Activated naive CD4-positive, alpha-beta T cell treated with anti-CD3 and anti-CD28 coated beads, Interleukin-2, amount 10 ng/mL, durations not matched to agents 7 days and 5 days (primary cell): ENCODE data around the gene TMEM18.

Experiments
- CTCF ChIA-PET: fragments of 350-600 bp; sonication (Branson Sonifier 250); formaldehyde crosslinking; loops from one replicate; lab custom pipeline; 2021; ENCODE audit warnings: antibody characterized with exemption; lab: Charles Lee
- DNase-seq: peaks from one replicate; pipeline ENCODE4 v3.0.0-alpha.2; 2020
- H3K27ac Mint-ChIP-seq: one replicate; pipeline ENCODE4 v1.8.0; 2021; ENCODE audit warnings: mild to moderate bottlenecking, moderate library complexity, mixed read lengths
- H3K27me3 Mint-ChIP-seq: one replicate; pipeline ENCODE4 v1.8.0; 2021; ENCODE audit warnings: mild to moderate bottlenecking, mixed read lengths
- H3K36me3 Mint-ChIP-seq: one replicate; pipeline ENCODE4 v1.8.0; 2021; ENCODE audit warnings: mixed read lengths
- H3K4me1 Mint-ChIP-seq: one replicate; pipeline ENCODE4 v1.8.0; 2021; ENCODE audit warnings: mixed read lengths
- H3K4me3 Mint-ChIP-seq: one replicate; pipeline ENCODE4 v1.8.0; 2021; ENCODE audit warnings: mild to moderate bottlenecking, moderate library complexity, mixed read lengths
- H3K9me3 Mint-ChIP-seq: one replicate; pipeline ENCODE4 v1.8.0; 2021; ENCODE audit warnings: mixed read lengths

The TMEM18 gene

DNA sequence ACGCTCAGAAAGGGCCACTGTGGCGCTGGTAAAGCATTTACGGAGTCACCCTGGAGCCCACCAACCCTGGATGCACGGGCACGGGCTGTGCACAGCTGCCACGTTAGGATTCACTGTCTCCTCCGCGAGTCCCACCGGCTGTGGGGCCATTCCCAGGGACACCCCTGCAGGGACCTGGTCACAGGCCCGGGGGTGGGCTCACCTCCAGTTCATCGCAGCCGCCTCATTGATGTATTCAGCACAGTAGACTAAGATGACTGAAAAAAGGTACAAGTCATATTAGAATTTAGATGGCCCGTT is 4.7 kb downstream of the TMEM18 start:
- CTCF ChIA-PET, result no interaction called here
- no peak overlapping the region for H3K4me3 Mint-ChIP-seq
- H3K36me3 Mint-ChIP-seq, result peaks cover 46% of the 10 kb centered on the region
- no peak for DNase-seq
- H3K4me1 Mint-ChIP-seq, result peaks cover 32% of the 10 kb centered on the region
- no peak overlapping the region for H3K27ac Mint-ChIP-seq
- no peaks in the 10 kb centered on the region for H3K9me3 Mint-ChIP-seq
- no peaks in the 10 kb centered on the region for H3K27me3 Mint-ChIP-seq

DNA sequence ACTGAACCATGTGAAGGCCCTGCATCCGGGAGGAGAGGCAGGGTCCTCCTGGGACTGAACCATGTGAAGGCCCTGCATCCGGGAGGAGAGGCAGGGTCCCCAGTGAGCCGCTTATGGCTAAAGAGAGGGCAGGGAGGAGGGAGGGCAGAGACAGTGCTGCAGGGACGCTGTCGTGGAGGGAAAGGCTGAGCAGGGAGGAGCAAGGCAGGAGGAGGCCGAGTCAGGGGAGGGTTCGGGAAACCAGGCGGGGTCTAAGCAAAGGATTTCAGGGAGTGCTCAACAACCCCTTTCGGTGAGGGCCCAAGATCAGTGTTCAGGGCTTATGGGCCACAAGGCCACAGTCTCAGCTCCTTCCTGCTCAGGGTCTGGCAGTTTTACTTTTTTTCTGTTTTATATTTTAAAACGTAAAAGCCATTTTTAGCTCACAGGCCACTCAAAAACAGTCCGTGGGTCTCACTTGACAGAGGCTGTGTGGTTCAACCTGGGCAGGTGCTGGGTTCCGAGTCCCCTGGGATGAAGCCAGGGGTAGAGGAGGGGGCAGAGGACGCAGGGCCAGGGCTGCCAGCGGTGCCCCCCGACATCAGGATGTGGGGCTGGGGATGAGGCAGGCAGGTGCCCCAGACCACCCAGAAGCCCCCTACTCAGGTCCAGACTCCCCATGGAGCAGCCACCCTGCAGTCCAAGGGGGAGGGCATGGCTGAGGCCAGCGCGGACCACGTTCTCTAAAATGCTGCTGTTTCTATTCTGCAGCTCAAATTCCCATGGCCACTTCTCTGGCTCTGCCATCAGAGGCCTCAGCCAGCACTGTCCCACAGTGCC is 5.2 kb downstream of the TMEM18 start:
- DNase-seq, result no peak
- peaks cover 49% of the 10 kb centered on the region for H3K36me3 Mint-ChIP-seq
- H3K9me3 Mint-ChIP-seq, result no peaks in the 10 kb centered on the region
- H3K27ac Mint-ChIP-seq, result no peak overlapping the region
- CTCF ChIA-PET, result no interaction called here
- no peak overlapping the region for H3K4me3 Mint-ChIP-seq
- no peaks in the 10 kb centered on the region for H3K27me3 Mint-ChIP-seq
- H3K4me1 Mint-ChIP-seq, result peaks cover 32% of the 10 kb centered on the region

DNA sequence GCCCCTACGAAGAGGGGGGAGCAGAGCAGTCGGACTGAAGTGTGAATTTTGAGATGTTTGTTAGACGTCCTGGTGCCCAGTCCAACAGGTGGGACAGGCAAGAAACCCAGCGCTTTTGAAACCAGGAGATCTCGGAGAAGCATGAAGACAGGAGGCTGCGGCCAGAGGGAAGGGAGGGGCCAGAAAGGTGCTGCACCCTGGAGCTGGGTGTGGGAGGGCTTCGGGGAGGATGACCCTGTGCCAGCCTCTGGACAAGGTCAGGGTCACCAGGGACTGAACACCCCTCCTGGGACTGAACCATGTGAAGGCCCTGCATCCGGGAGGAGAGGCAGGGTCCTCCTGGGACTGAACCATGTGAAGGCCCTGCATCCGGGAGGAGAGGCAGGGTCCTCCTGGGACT is 6.1 kb downstream of the TMEM18 start:
- H3K4me3 Mint-ChIP-seq, result no peak overlapping the region
- CTCF ChIA-PET, result no interaction called here
- no peak for DNase-seq
- no peak overlapping the region for H3K27ac Mint-ChIP-seq
- H3K9me3 Mint-ChIP-seq, result peaks cover 3% of the 10 kb centered on the region
- peaks cover 25% of the 10 kb centered on the region for H3K4me1 Mint-ChIP-seq
- peaks cover 58% of the 10 kb centered on the region for H3K36me3 Mint-ChIP-seq
- no peaks in the 10 kb centered on the region for H3K27me3 Mint-ChIP-seq

DNA sequence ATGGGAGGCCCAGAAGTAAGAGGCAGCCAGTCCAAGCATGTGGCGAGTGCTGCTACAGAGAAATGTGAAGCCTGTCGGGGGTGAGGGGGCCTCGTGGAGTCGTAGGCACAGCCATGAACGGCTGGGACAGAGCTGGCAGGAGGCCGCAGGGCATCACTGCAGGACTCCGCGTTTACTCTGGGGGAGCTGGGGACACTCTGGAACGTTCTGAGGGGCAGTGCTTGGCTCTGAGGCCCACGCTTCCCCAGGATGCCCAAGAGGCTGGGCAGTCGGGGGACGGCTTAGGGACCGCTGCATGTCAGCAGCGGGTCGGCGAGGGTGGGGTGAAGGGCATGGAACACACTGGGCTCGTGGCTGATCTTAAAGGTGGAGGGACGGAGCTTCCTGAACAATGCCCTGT is 6.6 kb downstream of the TMEM18 start:
- no peak overlapping the region for H3K4me3 Mint-ChIP-seq
- no peaks in the 10 kb centered on the region for H3K27me3 Mint-ChIP-seq
- H3K4me1 Mint-ChIP-seq, result peaks cover 22% of the 10 kb centered on the region
- H3K9me3 Mint-ChIP-seq, result peaks cover 6% of the 10 kb centered on the region
- CTCF ChIA-PET, result no interaction called here
- no peak overlapping the region for H3K27ac Mint-ChIP-seq
- peaks cover 62% of the 10 kb centered on the region for H3K36me3 Mint-ChIP-seq
- no peak for DNase-seq

DNA sequence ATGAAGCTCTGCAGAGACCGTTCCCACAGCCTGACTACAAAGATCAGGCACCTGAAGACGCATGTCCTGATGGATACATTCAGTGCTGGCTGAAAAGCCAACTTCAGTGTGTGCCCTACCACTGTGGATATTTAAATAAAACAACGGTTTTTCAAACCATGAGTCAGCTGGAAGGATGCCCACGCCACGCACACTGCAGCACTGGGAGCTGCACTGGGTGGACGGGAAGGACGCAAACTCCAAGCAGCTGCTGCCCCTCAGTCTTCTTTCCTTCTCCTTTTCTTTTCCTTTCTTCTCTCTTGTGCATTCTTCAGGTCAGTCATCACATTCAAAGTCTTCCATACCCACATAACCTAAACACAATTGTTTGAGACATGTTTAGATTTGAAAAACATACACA is 7.9 kb downstream of the TMEM18 start:
- no peak overlapping the region for H3K4me3 Mint-ChIP-seq
- H3K36me3 Mint-ChIP-seq, result peaks cover 64% of the 10 kb centered on the region
- peaks cover 14% of the 10 kb centered on the region for H3K4me1 Mint-ChIP-seq
- DNase-seq, result no peak
- peaks cover 16% of the 10 kb centered on the region for H3K9me3 Mint-ChIP-seq
- no peak overlapping the region for H3K27ac Mint-ChIP-seq
- CTCF ChIA-PET, result no interaction called here
- no peaks in the 10 kb centered on the region for H3K27me3 Mint-ChIP-seq

DNA sequence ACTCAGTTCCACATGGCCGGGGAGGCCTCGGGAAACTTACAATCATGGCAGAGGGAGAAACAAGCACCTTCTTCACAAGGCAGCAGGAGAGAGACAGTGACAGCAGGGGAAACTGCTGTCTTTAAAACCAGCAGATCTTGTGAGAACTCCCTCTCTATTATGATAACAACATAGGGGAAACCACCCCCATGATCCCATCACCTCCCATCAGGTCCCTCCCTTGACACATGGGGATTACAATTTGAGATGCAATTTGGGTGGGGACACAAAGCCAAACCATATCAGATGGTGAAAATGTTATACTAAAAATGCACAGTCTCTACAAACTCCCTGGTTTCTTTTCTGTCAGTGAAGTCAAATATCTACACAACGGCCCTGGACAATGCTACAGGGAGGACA is 9.2 kb downstream of the TMEM18 start:
- peaks cover 16% of the 10 kb centered on the region for H3K9me3 Mint-ChIP-seq
- no peak for DNase-seq
- peaks cover 72% of the 10 kb centered on the region for H3K36me3 Mint-ChIP-seq
- H3K27ac Mint-ChIP-seq, result no peak overlapping the region
- H3K27me3 Mint-ChIP-seq, result no peaks in the 10 kb centered on the region
- H3K4me1 Mint-ChIP-seq, result peaks cover 17% of the 10 kb centered on the region
- no peak overlapping the region for H3K4me3 Mint-ChIP-seq
- CTCF ChIA-PET, result no interaction called here

DNA sequence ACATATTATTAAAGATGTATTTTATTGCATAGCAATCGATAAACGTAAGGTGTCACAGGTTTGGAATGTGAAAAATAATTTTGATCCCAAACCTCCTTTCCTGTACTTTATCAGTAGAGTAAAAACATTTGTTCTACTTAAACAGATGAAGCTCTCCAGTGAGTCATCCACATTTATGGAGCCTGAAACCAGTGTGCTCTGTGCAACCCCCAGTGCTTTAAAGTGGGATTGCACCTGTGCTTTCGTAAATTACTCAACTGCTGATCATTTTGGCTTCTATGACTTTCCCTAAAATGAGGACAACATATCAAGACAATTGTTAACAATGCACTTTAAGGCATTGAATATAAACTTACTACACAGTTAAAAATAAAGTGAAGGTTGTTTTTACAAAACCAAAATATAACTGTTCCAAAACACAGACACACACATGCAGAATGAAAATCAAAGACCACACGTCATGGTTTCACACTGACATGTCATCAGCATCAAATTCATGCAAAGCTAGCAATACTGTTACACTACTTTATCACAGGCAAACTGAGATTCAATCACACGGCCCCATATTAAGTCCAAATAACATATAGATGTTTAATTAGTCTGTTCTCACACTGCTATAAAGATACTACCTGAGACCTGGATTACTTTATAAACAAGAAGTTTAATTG is 9.7 kb downstream of the TMEM18 start:
- H3K27me3 Mint-ChIP-seq, result no peaks in the 10 kb centered on the region
- H3K4me1 Mint-ChIP-seq, result peaks cover 20% of the 10 kb centered on the region
- H3K4me3 Mint-ChIP-seq, result no peak overlapping the region
- peaks cover 16% of the 10 kb centered on the region for H3K9me3 Mint-ChIP-seq
- H3K36me3 Mint-ChIP-seq, result peaks cover 68% of the 10 kb centered on the region
- H3K27ac Mint-ChIP-seq, result no peak overlapping the region
- no peak for DNase-seq
- CTCF ChIA-PET, result interaction anchor here (0.7 to 2.1 kb wide), 4 partner anchors 10 to 31 kb away, joined by 3 to 8 read pairs (median 3); partner anchors contain the start of gene TMEM18

DNA sequence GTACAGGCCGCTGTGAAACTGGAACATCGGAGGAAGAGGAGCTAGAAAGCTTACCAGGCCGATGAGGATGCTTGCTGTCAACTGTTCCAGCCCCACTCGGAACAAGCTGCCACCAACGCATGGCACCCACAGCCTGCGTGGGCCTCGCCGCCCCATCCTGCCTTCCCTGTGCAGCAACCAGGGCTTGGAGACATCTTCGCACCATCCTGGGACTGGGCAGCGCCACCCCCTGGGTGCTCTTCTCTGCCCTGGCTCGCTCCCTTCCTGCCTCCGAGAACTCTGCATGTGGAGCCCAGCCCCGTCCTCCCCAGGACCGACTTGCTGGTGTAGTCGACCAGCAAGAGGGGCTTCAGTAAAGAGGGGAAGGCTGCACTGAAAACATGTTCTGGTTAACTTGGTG is 10.8 kb downstream of the TMEM18 start:
- no peak overlapping the region for H3K27ac Mint-ChIP-seq
- H3K4me3 Mint-ChIP-seq, result no peak overlapping the region
- CTCF ChIA-PET, result interaction anchor here (0.8 to 2.1 kb wide), 4 partner anchors 9 to 427 kb away, joined by 3 to 8 read pairs (median 4); no protein-coding TSS in a partner anchor
- no peak for DNase-seq
- peaks cover 29% of the 10 kb centered on the region for H3K4me1 Mint-ChIP-seq
- no peaks in the 10 kb centered on the region for H3K27me3 Mint-ChIP-seq
- peaks cover 16% of the 10 kb centered on the region for H3K9me3 Mint-ChIP-seq
- H3K36me3 Mint-ChIP-seq, result peaks cover 68% of the 10 kb centered on the region

DNA sequence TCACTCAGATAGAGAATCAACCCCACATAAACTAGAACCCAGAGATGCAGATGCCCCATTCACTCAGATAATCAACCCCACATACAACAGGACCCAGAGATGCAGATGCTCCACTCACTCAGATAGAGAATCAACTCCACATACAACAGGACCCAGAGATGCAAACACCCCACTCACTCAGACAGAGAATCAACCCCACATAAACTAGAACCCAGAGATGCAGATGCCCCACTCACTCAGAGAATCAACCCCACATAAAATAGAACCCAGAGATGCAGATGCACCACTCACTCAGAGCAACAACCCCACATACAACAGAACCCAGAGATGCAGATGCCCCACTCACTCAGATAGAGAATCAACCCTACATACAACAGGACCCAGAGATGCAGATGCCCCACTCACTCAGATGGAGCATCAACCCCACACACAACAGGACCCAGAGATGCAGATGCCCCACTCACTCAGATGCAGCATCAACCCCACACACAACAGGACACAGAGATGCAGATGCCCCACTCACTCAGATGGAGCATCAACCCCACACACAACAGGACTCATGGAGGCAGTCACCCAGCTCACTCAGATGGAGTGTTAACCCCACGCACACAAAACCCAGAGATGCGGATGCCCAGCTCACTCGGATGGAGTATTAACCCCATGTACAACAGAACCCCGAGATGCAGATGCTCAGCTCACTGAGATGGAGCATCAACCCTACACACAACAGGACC is 11.7 kb downstream of the TMEM18 start:
- H3K4me3 Mint-ChIP-seq, result no peak overlapping the region
- DNase-seq, result no peak
- H3K27me3 Mint-ChIP-seq, result peaks cover 2% of the 10 kb centered on the region
- peaks cover 30% of the 10 kb centered on the region for H3K4me1 Mint-ChIP-seq
- no peak overlapping the region for H3K27ac Mint-ChIP-seq
- H3K9me3 Mint-ChIP-seq, result peaks cover 16% of the 10 kb centered on the region
- peaks cover 62% of the 10 kb centered on the region for H3K36me3 Mint-ChIP-seq
- CTCF ChIA-PET, result interaction anchor here (0.8 to 2.1 kb wide), 3 partner anchors 10 to 426 kb away, joined by 3 to 8 read pairs (median 4); no protein-coding TSS in a partner anchor

DNA sequence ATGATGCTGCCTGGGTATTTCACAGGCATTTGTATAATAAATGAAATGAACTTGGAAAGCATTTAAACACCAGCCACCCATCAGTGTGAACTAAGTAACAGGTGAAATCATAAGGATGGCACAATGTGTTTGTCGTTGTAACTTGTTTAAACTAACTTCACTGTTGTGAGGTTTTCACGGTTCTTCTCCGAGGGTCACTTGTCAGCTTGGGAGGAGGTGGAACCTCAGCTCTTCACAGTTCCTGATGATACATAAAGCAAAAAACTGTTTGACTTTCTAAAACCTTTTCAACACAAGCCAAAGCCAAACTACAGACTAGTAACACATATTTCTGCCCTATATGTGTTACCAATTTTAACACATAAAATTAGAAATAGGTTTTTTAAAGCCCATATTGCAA is 13.1 kb downstream of the TMEM18 start:
- Mint-ChIP-seq H3K4me3 (no peak overlapping the region), H3K36me3 (peaks cover 49% of the 10 kb centered on the region), H3K27ac (no peak overlapping the region), H3K27me3 (peaks cover 9% of the 10 kb centered on the region), H3K4me1 (peaks cover 30% of the 10 kb centered on the region), H3K9me3 (peaks cover 16% of the 10 kb centered on the region)
- CTCF ChIA-PET, result interaction anchor here (1.4 kb wide), 1 partner anchor 11 kb away, joined by 3 read pairs; no protein-coding TSS in a partner anchor
- no peak for DNase-seq

DNA sequence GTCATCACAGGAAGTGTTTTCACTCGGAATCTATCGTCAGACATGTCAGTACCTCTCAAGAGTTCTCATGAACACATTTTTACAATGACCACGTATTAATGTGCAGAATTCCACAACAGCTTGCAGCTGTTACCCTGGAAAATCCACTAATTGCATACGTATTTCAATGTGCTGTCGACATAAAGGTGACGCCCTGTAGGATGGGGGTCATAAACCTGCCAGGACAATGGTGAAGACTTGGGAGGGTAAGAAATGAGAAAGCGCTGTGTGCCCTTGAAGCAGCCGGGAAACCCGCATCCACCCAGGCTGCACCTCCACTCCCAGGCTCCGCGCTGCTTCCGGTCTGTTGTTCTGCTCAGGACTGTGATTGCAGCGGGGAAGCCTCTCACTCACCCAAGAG is 14.0 kb downstream of the TMEM18 start:
- no peak for DNase-seq
- peaks cover 16% of the 10 kb centered on the region for H3K27me3 Mint-ChIP-seq
- H3K27ac Mint-ChIP-seq, result no peak overlapping the region
- H3K4me1 Mint-ChIP-seq, result peaks cover 30% of the 10 kb centered on the region
- peaks cover 43% of the 10 kb centered on the region for H3K36me3 Mint-ChIP-seq
- CTCF ChIA-PET, result interaction anchor here (0.9 to 1.4 kb wide), 3 partner anchors 10 to 78 kb away, joined by 3 to 4 read pairs (median 3); no protein-coding TSS in a partner anchor
- no peak overlapping the region for H3K4me3 Mint-ChIP-seq
- peaks cover 16% of the 10 kb centered on the region for H3K9me3 Mint-ChIP-seq

DNA sequence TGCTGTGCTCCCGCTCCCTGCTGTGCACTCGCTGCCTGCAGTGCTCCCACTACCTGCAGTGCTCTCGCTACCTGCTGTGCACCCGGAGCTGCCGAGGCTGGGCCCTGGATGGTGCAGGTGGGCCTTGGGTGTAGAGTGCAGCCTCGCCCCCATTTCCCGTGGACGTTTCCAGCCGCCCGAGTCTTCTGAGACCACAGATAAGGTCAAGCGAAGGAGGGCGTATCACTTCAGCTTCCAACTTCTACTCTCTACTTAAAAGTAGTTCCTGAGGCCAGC is 15.9 kb downstream of the TMEM18 start:
- Mint-ChIP-seq H3K4me1 (peaks cover 42% of the 10 kb centered on the region), H3K4me3 (no peak overlapping the region), H3K9me3 (peaks cover 13% of the 10 kb centered on the region), H3K27me3 (peaks cover 22% of the 10 kb centered on the region), H3K36me3 (peaks cover 27% of the 10 kb centered on the region), H3K27ac (no peak overlapping the region)
- no peak for DNase-seq
- CTCF ChIA-PET, result no interaction called here

DNA sequence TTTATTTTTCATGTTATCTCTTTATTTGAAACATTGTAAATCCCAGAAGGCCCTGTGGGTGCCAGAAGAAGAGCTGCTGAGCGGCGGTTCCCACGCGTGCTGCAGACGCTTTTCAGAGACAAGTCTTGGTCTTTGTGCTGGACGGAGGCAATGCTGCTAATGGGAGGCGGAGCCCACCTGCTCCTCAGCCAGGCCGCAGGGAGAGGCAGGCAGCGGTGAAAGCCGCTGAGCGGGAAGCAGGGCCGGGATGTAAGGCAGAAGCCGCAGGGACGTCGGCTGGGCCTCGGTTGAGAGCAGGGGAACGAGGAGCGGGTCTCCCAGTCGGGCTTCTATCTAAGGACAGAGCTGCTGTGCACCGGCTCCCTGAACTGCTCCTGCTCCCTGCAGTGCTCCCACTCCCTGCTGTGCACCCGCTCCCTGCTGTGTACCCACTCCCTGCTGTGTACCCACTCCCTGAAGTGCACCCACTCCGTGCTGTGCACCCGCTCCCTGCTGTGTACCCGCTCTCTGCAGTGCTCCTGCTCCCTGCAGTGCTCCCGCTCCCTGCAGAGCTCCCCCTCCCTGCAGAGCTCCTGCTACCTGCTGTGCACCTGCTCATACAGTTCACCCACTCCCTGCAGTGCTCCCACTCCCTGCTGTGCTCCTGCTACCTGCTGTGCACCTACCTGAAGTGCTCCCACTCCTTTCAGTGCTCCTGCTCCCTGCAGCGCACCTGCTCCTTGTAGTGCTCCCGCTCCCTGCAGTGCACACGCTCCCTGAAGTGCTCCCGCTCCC is 16.4 kb downstream of the TMEM18 start:
- no peak for DNase-seq
- CTCF ChIA-PET, result no interaction called here
- Mint-ChIP-seq H3K4me1 (peaks cover 46% of the 10 kb centered on the region), H3K27me3 (peaks cover 22% of the 10 kb centered on the region), H3K27ac (no peak overlapping the region), H3K4me3 (no peak overlapping the region), H3K9me3 (peaks cover 11% of the 10 kb centered on the region), H3K36me3 (peaks cover 22% of the 10 kb centered on the region)

DNA sequence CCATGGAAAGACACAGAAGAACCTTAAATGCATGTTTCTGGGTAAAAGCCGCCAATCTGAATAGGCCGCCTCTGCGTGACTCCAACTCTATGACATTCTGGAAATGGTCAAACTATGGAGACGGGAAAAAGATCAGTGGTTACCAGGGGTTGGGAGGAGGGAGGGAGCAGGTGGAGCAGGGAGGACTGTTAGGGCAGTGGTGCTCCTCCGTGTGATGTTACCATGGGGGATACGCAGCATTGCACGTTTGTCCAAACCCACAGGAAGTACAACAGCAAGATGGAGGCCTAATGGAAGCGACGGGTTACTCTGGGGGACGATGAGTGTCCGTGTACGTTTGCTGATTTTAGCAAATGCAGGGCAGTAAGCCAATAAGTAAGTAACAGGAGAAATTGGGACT is 17.2 kb downstream of the TMEM18 start:
- no peak overlapping the region for H3K4me3 Mint-ChIP-seq
- DNase-seq, result no peak
- H3K27ac Mint-ChIP-seq, result no peak overlapping the region
- CTCF ChIA-PET, result no interaction called here
- peaks cover 14% of the 10 kb centered on the region for H3K36me3 Mint-ChIP-seq
- H3K27me3 Mint-ChIP-seq, result peaks cover 22% of the 10 kb centered on the region
- H3K9me3 Mint-ChIP-seq, result peaks cover 4% of the 10 kb centered on the region
- peaks cover 53% of the 10 kb centered on the region for H3K4me1 Mint-ChIP-seq
